PC-9 (cell line): ENCODE data around the gene HK3. TPM values are rescaled to one million over a fixed set of nuclear protein-coding genes. Genes with fewer than 3 reads are reported as not detected.
A peak's percentile ranks its signal among the peaks of the same experiment; 100 is the strongest.

Experiments
- BruUV-seq: library from RNA; stranded (reverse); fragments of 400-500 nt; replicated peaks from 2 replicates; lab custom pipeline; 2021; lab: Mats Ljungman, UMichigan
- CTCF ChIA-PET: fragments of 300-600 bp; sonication (Branson Sonifier 250); formaldehyde crosslinking; loops from one replicate; lab custom pipeline; 2022; ENCODE audit warnings: antibody characterized with exemption; lab: Charles Lee
- POLR2A ChIA-PET: fragments of 300-600 bp; sonication (Branson Sonifier 250); formaldehyde crosslinking; loops from one replicate; lab custom pipeline; 2022; ENCODE audit warnings: antibody characterized with exemption; ENCODE audit not compliant: unreplicated experiment; lab: Charles Lee
- DNase-seq, 2 experiments: peaks; one replicate each; pipeline versions ENCODE4 v3.0.0 to v3.0.0-alpha.2; 2015 to 2022; ENCODE audit warnings: mixed read lengths in 1 of 2
- H2AFZ ChIP-seq: fragments of 200-600 bp; sonication (generic); 2 replicates; pipeline ENCODE4 v1.8.1; 2017; ENCODE audit warnings: antibody characterized with exemption
- H3F3A ChIP-seq: fragments of 200-600 bp; sonication (generic); 2 replicates; pipeline ENCODE4 v1.8.1; 2017; ENCODE audit warnings: antibody characterized with exemption, mild to moderate bottlenecking, low read depth; ENCODE audit not compliant: insufficient read depth
- H3K27ac ChIP-seq: fragments of 200-600 bp; sonication (generic); 2 replicates; pipeline ENCODE4 v1.6.1; 2016; ENCODE audit warnings: mixed run types
- H3K27me3 ChIP-seq: fragments of 200-600 bp; sonication (generic); 2 replicates; pipeline ENCODE4 v1.6.1; 2016; ENCODE audit warnings: low read depth, mixed run types; ENCODE audit not compliant: insufficient read depth
- H3K36me3 ChIP-seq: fragments of 200-600 bp; sonication (generic); 2 replicates; pipeline ENCODE4 v1.6.1; 2016; ENCODE audit warnings: low read depth, mixed run types
- H3K4me1 ChIP-seq: fragments of 200-600 bp; sonication (generic); replicated peaks from 2 replicates; pipeline ENCODE4 v1.6.1; 2016; ENCODE audit warnings: mixed run types; ENCODE audit not compliant: insufficient read depth
- H3K4me2 ChIP-seq: fragments of 200-600 bp; sonication (generic); 2 replicates; pipeline ENCODE4 v1.6.1; 2017; ENCODE audit warnings: mixed run types
- H3K4me3 ChIP-seq: fragments of 200-600 bp; sonication (generic); 2 replicates; pipeline ENCODE4 v1.6.1; 2016; ENCODE audit warnings: mixed run types
- H3K79me2 ChIP-seq: fragments of 200-600 bp; sonication (generic); 2 replicates; pipeline ENCODE4 v1.6.1; 2017; ENCODE audit warnings: low read depth, mixed run types
- H3K9me2 ChIP-seq: fragments of 200-600 bp; sonication (generic); 2 replicates; pipeline ENCODE4 v1.8.1; 2017; ENCODE audit warnings: mild to moderate bottlenecking; ENCODE audit not compliant: insufficient read depth
- H3K9me3 ChIP-seq: fragments of 200-600 bp; sonication (generic); 2 replicates; pipeline ENCODE4 v1.8.1; 2016; ENCODE audit warnings: low read depth; ENCODE audit not compliant: insufficient read depth
- H4K20me1 ChIP-seq: fragments of 200-600 bp; sonication (generic); 2 replicates; pipeline ENCODE4 v1.8.1; 2017; ENCODE audit not compliant: insufficient read depth
- CTCF ChIP-seq: fragments of 200-600 bp; sonication (generic); conservative IDR thresholded peaks from 2 replicates; pipeline ENCODE4 v1.6.1; 2017; ENCODE audit warnings: mixed run types, antibody characterized with exemption, mild to moderate bottlenecking, moderate library complexity
- EZH2 ChIP-seq: fragments of 200-600 bp; sonication (generic); IDR thresholded peaks from 2 replicates; pipeline ENCODE4 v1.8.0; 2017; ENCODE audit warnings: antibody characterized with exemption, low read depth
- intact Hi-C: fragments of 100-400 bp; cut with micrococcal nuclease; formaldehyde crosslinking; loops from one replicate; pipeline ENCODE4 v1.10.0; 2022; ENCODE audit not compliant: unreplicated experiment
- total RNA-seq: library from RNA; stranded (reverse); gene quantifications from 2 replicates; pipeline ENCODE4 v1.2.3, GENCODE V29; 2021

HK3 gene
- total RNA-seq, 1 experiment from 2014 or later = not detected

GRCh38 chr5:176929654-176930053 is 30.5 kb upstream of the HK3 start:
- TF ChIP-seq EZH2 (no peak), CTCF (no peak)
- 0 out of 2 replicates have a peak, but pooled peaks cover 4% of the 10 kb centered on the region for H3K79me2 ChIP-seq
- H4K20me1 ChIP-seq = no peaks in the 10 kb centered on the region
- peaks cover 7% of the 10 kb centered on the region; the same call in 1 of the 2 replicates for H3K36me3 ChIP-seq
- DNase-seq = peak in 1 of 2 experiments; percentile 15
- H3K9me2 ChIP-seq = no peaks in the 10 kb centered on the region
- no peak overlapping the region for H2AFZ ChIP-seq
- H3K4me3 ChIP-seq = no peak overlapping the region
- no peak overlapping the region for H3K4me2 ChIP-seq
- H3K4me1 ChIP-seq = peaks cover 13% of the 10 kb centered on the region
- no peaks in the 10 kb centered on the region for H3K27me3 ChIP-seq
- H3F3A ChIP-seq = peaks cover 16% of the 10 kb centered on the region; the same call in 1 of the 2 replicates
- intact Hi-C loops = no loop called here
- CTCF ChIA-PET = no interaction called here
- POLR2A ChIA-PET = no interaction called here
- no peaks in the 10 kb centered on the region for H3K9me3 ChIP-seq
- H3K27ac ChIP-seq = no peak overlapping the region
- no TSS peak for BruUV-seq

GRCh38 chr5:176927562-176927961 is 28.4 kb upstream of the HK3 start:
- H2AFZ ChIP-seq = no peak overlapping the region
- H3K27ac ChIP-seq = peak overlapping the region; percentile 47; the same call in 1 of the 2 replicates
- TF ChIP-seq CTCF (no peak), EZH2 (no peak)
- peak; percentile 7 to 46 for DNase-seq
- ChIA-PET CTCF (interaction anchor here (0.6 kb wide), 2 partner anchors 133 to 1411 kb away, joined by 3 to 4 read pairs; no protein-coding TSS in a partner anchor), POLR2A (interaction anchor here (0.7 kb wide), 1 partner anchor 94 kb away, joined by 15 read pairs; no protein-coding TSS in a partner anchor)
- H4K20me1 ChIP-seq = no peaks in the 10 kb centered on the region
- intact Hi-C loops = no loop called here
- peaks cover 13% of the 10 kb centered on the region for H3K4me1 ChIP-seq
- H3K4me3 ChIP-seq = no peak overlapping the region
- H3K9me3 ChIP-seq = no peaks in the 10 kb centered on the region
- H3K9me2 ChIP-seq = no peaks in the 10 kb centered on the region
- no peaks in the 10 kb centered on the region for H3K27me3 ChIP-seq
- no TSS peak for BruUV-seq
- H3K36me3 ChIP-seq = peaks cover 7% of the 10 kb centered on the region; the same call in 1 of the 2 replicates
- no peak overlapping the region for H3K4me2 ChIP-seq
- H3F3A ChIP-seq = peaks cover 16% of the 10 kb centered on the region; the same call in 1 of the 2 replicates
- H3K79me2 ChIP-seq = 0 out of 2 replicates have a peak, but pooled peaks cover 4% of the 10 kb centered on the region

- Histone ChIP-seq H3K4me2 (no peak overlapping the region), H3K36me3 (no peaks in the 10 kb centered on the region), H3K9me2 (no peaks in the 10 kb centered on the region), H3K4me1 (peaks cover 9% of the 10 kb centered on the region), H3K9me3 (no peaks in the 10 kb centered on the region), H3K4me3 (no peak overlapping the region), H3K27me3 (no peaks in the 10 kb centered on the region), H4K20me1 (no peaks in the 10 kb centered on the region; the same call in 1 of the 2 replicates), H3F3A (0 out of 2 replicates have a peak, but pooled peaks cover 6% of the 10 kb centered on the region), H3K79me2 (0 out of 2 replicates have a peak, but pooled peaks cover 4% of the 10 kb centered on the region), H3K27ac (no peak overlapping the region), H2AFZ (no peak overlapping the region)
- BruUV-seq = no TSS peak
- POLR2A ChIA-PET = no interaction called here
- intact Hi-C loops = no loop called here
- TF ChIP-seq EZH2 = no peak
- no peak for TF ChIP-seq CTCF
- CTCF ChIA-PET = no interaction called here
- no peak for DNase-seq
Observed at GRCh38 chr5:176922817-176923216, 23.7 kb upstream of the HK3 start.
